HEK293 (cell line): ENCODE measurements around the gene NUDT9.

Experiments
- CTCF ChIA-PET: fragments of 350-600 bp; formaldehyde crosslinking; extraction: SDS; loops from one replicate; lab custom pipeline; 2021; ENCODE audit warnings: antibody characterized with exemption; lab: Yijun Ruan, JAX
- POLR2A ChIA-PET: fragments of 300-600 bp; formaldehyde crosslinking; extraction: SDS; loops from one replicate; lab custom pipeline; 2020; ENCODE audit warnings: antibody characterized with exemption, inconsistent platforms; lab: Yijun Ruan, JAX
- H3K27ac ChIP-seq: fragments of 200-500 bp; sonication (Bioruptor generic); 2 replicates; pipeline ENCODE4 v1.5.1; 2014; ENCODE audit warnings: low read depth, low read length, control low read depth, inconsistent platforms; ENCODE audit errors: extremely low read depth
- H3K36me3 ChIP-seq, 2 experiments: fragments of 200-500 bp in 1 of 2; sonication (Bioruptor generic) in 1 of 2; 1 replicate in 1 of 2; 2 replicates in 1 of 2; pipeline ENCODE4 v1.5.1; 2014 to 2017; ENCODE audit warnings: inconsistent platforms in 2 of 2, low read length in 2 of 2; ENCODE audit not compliant: control insufficient read depth in 2 of 2, insufficient read depth in 1 of 2
- H3K4me1 ChIP-seq: fragments of 200-500 bp; sonication (Bioruptor generic); 2 replicates; pipeline ENCODE4 v1.5.1; 2014; ENCODE audit warnings: mild to moderate bottlenecking, low read length, inconsistent platforms; ENCODE audit not compliant: control insufficient read depth, insufficient read depth
- H3K4me3 ChIP-seq: 2 replicates; pipeline ENCODE4 v1.5.1; 2011; ENCODE audit warnings: low read depth, mild to moderate bottlenecking, control low read depth, low read length, moderate library complexity
- H3K9me3 ChIP-seq: fragments of 200-500 bp; sonication (Bioruptor generic); 2 replicates; pipeline ENCODE4 v1.5.1; 2014; ENCODE audit warnings: low read depth, low read length, inconsistent platforms; ENCODE audit not compliant: control insufficient read depth, insufficient read depth
- EGR2 ChIP-seq: fragments of 450-650 bp; formaldehyde crosslinking; IDR thresholded peaks from 2 replicates; pipeline ENCODE4 v1.5.1; 2016; ENCODE audit warnings: low read depth, missing biosample characterization, missing genetic modification characterization
- KLF10 ChIP-seq: fragments of 450-650 bp; IDR thresholded peaks from 2 replicates; pipeline ENCODE4 v1.5.1; 2018; ENCODE audit warnings: missing biosample characterization, mild to moderate bottlenecking, missing genetic modification characterization
- MEIS1 ChIP-seq: sonication (generic); formaldehyde crosslinking; IDR thresholded peaks from 2 replicates; pipeline ENCODE4 v1.8.1; 2022; ENCODE audit warnings: missing genetic modification reagents, mild to moderate bottlenecking, borderline replicate concordance
- OSR2 ChIP-seq: fragments of 450-650 bp; formaldehyde crosslinking; IDR thresholded peaks from 2 replicates; pipeline ENCODE4 v1.5.1; 2016; ENCODE audit warnings: missing biosample characterization, missing genetic modification characterization
- SCRT2 ChIP-seq: fragments of 450-650 bp; formaldehyde crosslinking; IDR thresholded peaks from 2 replicates; pipeline ENCODE4 v1.5.1; 2016; ENCODE audit warnings: missing biosample characterization, missing genetic modification characterization
- ZBTB8A ChIP-seq: fragments of 450-650 bp; formaldehyde crosslinking; IDR thresholded peaks from 2 replicates; pipeline ENCODE4 v1.5.1; 2016; ENCODE audit warnings: missing biosample characterization, missing genetic modification characterization
- ZIC2 ChIP-seq: fragments of 450-650 bp; formaldehyde crosslinking; IDR thresholded peaks from 2 replicates; pipeline ENCODE4 v1.5.1; 2016; ENCODE audit warnings: missing biosample characterization, missing genetic modification characterization
- ZNF133 ChIP-seq: fragments of 450-650 bp; formaldehyde crosslinking; IDR thresholded peaks from 2 replicates; pipeline ENCODE4 v1.5.1; 2016; ENCODE audit warnings: missing biosample characterization, missing genetic modification characterization
- ZNF146 ChIP-seq: fragments of 450-650 bp; formaldehyde crosslinking; IDR thresholded peaks from 2 replicates; pipeline ENCODE4 v1.5.1; 2016; ENCODE audit warnings: missing biosample characterization, missing genetic modification characterization
- ZNF19 ChIP-seq: fragments of 450-650 bp; formaldehyde crosslinking; IDR thresholded peaks from 2 replicates; pipeline ENCODE4; 2016; ENCODE audit warnings: missing biosample characterization, missing genetic modification characterization, low read depth
- ZNF248 ChIP-seq: fragments of 450-650 bp; formaldehyde crosslinking; IDR thresholded peaks from 2 replicates; pipeline ENCODE4 v1.5.1; 2017; ENCODE audit warnings: missing biosample characterization, missing genetic modification characterization
- ZNF549 ChIP-seq: fragments of 450-650 bp; IDR thresholded peaks from 2 replicates; pipeline ENCODE4 v1.5.1; 2018; ENCODE audit warnings: missing biosample characterization, missing genetic modification characterization, mild to moderate bottlenecking, inconsistent platforms, moderate library complexity
- TF ChIP-seq, protein P1 (sequence below): fragments of 450-650 bp; formaldehyde crosslinking; IDR thresholded peaks from 2 replicates; pipeline ENCODE4 v1.5.1; 2016; ENCODE audit warnings: missing biosample characterization, missing genetic modification characterization
- TF ChIP-seq, protein P2 (sequence below): fragments of 450-650 bp; formaldehyde crosslinking; IDR thresholded peaks from 2 replicates; pipeline ENCODE4 v1.5.1; 2017; ENCODE audit warnings: missing biosample characterization, mild to moderate bottlenecking, missing genetic modification characterization, moderate library complexity
- TF ChIP-seq, protein P3 (sequence below): fragments of 450-650 bp; formaldehyde crosslinking; IDR thresholded peaks from 2 replicates; pipeline ENCODE4 v1.5.1; 2016; ENCODE audit warnings: missing biosample characterization, missing genetic modification characterization, borderline replicate concordance
- TF ChIP-seq, protein P4 (sequence below): fragments of 450-650 bp; formaldehyde crosslinking; IDR thresholded peaks from 2 replicates; pipeline ENCODE4 v1.5.1; 2016; ENCODE audit warnings: missing biosample characterization, missing genetic modification characterization, borderline replicate concordance
- TF ChIP-seq, protein P5 (sequence below): fragments of 450-650 bp; formaldehyde crosslinking; IDR thresholded peaks from 2 replicates; pipeline ENCODE4 v1.5.1; 2016; ENCODE audit warnings: missing biosample characterization, missing genetic modification characterization

Gene NUDT9

DNA sequence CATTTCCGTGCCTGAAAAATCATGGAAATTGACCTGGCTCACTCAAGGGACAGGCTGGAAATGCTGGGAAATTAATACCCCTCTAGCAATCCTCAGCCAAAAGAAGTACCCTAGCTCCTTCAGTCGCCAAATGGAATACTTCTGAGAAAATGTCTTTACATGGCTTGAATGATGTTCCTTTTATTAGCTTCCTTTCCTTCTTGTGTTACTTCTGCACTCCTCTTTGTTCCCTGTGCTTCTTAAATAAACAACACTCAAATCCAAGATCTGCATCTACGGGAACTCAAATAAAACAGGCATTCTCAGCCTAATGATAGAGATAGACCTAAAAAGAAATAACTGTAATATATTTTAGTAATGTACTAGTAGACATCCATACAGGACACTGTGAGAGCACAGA, 70.7 kb downstream of the NUDT9 start:
- H3K36me3 ChIP-seq, result no peaks in the 10 kb centered on the region
- TF ChIP-seq ZIC2 (tag by site-specific recombination) (no peak), KLF10 (no peak), ZNF133 (tag by site-specific recombination) (no peak), EGR2 (tag by site-specific recombination) (no peak), ZNF549 (tag by site-specific recombination) (no peak), SCRT2 (tag by site-specific recombination) (no peak), ZBTB8A (no peak), ZNF146 (tag by site-specific recombination) (no peak), OSR2 (tag by site-specific recombination) (no peak), MEIS1 (no peak), ZNF19 (tag by site-specific recombination) (no peak), ZNF248 (no peak)
- TF ChIP-seq, protein P1, sequence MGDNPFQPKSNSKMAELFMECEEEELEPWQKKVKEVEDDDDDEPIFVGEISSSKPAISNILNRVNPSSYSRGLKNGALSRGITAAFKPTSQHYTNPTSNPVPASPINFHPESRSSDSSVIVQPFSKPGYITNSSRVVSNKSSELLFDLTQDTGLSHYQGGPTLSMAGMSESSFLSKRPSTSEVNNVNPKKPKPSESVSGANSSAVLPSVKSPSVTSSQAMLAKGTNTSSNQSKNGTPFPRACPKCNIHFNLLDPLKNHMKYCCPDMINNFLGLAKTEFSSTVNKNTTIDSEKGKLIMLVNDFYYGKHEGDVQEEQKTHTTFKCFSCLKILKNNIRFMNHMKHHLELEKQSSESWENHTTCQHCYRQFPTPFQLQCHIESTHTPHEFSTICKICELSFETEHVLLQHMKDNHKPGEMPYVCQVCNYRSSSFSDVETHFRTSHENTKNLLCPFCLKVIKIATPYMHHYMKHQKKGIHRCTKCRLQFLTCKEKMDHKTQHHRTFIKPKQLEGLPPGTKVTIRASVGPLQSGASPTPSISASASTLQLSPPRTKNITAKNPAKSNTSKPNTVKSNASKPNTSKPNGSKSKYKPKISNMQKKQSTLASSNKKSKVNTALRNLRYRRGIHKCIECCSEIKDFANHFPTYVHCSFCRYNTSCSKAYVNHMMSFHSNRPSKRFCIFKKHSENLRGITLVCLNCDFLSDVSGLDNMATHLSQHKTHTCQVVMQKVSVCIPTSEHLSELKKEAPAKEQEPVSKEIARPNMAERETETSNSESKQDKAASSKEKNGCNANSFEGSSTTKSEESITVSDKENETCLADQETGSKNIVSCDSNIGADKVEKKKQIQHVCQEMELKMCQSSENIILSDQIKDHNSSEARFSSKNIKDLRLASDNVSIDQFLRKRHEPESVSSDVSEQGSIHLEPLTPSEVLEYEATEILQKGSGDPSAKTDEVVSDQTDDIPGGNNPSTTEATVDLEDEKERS (tag by site-specific recombination), result no peak
- TF ChIP-seq, protein P2, sequence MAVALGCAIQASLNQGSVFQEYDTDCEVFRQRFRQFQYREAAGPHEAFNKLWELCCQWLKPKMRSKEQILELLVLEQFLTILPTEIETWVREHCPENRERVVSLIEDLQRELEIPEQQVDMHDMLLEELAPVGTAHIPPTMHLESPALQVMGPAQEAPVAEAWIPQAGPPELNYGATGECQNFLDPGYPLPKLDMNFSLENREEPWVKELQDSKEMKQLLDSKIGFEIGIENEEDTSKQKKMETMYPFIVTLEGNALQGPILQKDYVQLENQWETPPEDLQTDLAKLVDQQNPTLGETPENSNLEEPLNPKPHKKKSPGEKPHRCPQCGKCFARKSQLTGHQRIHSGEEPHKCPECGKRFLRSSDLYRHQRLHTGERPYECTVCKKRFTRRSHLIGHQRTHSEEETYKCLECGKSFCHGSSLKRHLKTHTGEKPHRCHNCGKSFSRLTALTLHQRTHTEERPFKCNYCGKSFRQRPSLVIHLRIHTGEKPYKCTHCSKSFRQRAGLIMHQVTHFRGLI (tag by site-specific recombination), result no peak
- TF ChIP-seq, protein P3, sequence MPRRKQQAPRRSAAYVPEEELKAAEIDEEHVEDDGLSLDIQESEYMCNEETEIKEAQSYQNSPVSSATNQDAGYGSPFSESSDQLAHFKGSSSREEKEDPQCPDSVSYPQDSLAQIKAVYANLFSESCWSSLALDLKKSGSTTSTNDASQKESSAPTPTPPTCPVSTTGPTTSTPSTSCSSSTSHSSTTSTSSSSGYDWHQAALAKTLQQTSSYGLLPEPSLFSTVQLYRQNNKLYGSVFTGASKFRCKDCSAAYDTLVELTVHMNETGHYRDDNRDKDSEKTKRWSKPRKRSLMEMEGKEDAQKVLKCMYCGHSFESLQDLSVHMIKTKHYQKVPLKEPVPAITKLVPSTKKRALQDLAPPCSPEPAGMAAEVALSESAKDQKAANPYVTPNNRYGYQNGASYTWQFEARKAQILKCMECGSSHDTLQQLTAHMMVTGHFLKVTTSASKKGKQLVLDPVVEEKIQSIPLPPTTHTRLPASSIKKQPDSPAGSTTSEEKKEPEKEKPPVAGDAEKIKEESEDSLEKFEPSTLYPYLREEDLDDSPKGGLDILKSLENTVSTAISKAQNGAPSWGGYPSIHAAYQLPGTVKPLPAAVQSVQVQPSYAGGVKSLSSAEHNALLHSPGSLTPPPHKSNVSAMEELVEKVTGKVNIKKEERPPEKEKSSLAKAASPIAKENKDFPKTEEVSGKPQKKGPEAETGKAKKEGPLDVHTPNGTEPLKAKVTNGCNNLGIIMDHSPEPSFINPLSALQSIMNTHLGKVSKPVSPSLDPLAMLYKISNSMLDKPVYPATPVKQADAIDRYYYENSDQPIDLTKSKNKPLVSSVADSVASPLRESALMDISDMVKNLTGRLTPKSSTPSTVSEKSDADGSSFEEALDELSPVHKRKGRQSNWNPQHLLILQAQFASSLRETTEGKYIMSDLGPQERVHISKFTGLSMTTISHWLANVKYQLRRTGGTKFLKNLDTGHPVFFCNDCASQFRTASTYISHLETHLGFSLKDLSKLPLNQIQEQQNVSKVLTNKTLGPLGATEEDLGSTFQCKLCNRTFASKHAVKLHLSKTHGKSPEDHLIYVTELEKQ (tag by site-specific recombination), result no peak
- TF ChIP-seq, protein P4, sequence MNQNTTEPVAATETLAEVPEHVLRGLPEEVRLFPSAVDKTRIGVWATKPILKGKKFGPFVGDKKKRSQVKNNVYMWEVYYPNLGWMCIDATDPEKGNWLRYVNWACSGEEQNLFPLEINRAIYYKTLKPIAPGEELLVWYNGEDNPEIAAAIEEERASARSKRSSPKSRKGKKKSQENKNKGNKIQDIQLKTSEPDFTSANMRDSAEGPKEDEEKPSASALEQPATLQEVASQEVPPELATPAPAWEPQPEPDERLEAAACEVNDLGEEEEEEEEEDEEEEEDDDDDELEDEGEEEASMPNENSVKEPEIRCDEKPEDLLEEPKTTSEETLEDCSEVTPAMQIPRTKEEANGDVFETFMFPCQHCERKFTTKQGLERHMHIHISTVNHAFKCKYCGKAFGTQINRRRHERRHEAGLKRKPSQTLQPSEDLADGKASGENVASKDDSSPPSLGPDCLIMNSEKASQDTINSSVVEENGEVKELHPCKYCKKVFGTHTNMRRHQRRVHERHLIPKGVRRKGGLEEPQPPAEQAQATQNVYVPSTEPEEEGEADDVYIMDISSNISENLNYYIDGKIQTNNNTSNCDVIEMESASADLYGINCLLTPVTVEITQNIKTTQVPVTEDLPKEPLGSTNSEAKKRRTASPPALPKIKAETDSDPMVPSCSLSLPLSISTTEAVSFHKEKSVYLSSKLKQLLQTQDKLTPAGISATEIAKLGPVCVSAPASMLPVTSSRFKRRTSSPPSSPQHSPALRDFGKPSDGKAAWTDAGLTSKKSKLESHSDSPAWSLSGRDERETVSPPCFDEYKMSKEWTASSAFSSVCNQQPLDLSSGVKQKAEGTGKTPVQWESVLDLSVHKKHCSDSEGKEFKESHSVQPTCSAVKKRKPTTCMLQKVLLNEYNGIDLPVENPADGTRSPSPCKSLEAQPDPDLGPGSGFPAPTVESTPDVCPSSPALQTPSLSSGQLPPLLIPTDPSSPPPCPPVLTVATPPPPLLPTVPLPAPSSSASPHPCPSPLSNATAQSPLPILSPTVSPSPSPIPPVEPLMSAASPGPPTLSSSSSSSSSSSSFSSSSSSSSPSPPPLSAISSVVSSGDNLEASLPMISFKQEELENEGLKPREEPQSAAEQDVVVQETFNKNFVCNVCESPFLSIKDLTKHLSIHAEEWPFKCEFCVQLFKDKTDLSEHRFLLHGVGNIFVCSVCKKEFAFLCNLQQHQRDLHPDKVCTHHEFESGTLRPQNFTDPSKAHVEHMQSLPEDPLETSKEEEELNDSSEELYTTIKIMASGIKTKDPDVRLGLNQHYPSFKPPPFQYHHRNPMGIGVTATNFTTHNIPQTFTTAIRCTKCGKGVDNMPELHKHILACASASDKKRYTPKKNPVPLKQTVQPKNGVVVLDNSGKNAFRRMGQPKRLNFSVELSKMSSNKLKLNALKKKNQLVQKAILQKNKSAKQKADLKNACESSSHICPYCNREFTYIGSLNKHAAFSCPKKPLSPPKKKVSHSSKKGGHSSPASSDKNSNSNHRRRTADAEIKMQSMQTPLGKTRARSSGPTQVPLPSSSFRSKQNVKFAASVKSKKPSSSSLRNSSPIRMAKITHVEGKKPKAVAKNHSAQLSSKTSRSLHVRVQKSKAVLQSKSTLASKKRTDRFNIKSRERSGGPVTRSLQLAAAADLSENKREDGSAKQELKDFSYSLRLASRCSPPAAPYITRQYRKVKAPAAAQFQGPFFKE (tag by site-specific recombination), result no peak
- TF ChIP-seq, protein P5, sequence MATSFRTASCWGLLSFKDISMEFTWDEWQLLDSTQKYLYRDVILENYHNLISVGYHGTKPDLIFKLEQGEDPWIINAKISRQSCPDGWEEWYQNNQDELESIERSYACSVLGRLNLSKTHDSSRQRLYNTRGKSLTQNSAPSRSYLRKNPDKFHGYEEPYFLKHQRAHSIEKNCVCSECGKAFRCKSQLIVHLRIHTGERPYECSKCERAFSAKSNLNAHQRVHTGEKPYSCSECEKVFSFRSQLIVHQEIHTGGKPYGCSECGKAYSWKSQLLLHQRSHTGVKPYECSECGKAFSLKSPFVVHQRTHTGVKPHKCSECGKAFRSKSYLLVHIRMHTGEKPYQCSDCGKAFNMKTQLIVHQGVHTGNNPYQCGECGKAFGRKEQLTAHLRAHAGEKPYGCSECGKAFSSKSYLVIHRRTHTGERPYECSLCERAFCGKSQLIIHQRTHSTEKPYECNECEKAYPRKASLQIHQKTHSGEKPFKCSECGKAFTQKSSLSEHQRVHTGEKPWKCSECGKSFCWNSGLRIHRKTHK (tag by site-specific recombination), result no peak
- POLR2A ChIA-PET, result no interaction called here
- no peaks in the 10 kb centered on the region for H3K9me3 ChIP-seq
- CTCF ChIA-PET, result no interaction called here
- H3K4me3 ChIP-seq, result no peak overlapping the region
- no peak overlapping the region for H3K27ac ChIP-seq
- H3K4me1 ChIP-seq, result no peaks in the 10 kb centered on the region
